AG20443 (cell line): ENCODE results near the gene FLG2.

Source experiments
- DNase-seq: peaks from one replicate; pipeline ENCODE4 v3.0.0; 2012; ENCODE audit warnings: low spot score, mixed read lengths

FLG2 gene

GRCh38 chr1:152359906-152360305 is at the start of gene FLG2:
TSS of gene FLG2 (minus strand) at chr1:152360006. CDS start at chr1:152358884, 1,122 bp downstream.
- no peak for DNase-seq

GRCh38 chr1:152408664-152409063 is 48.9 kb upstream of the FLG2 start:
- no peak for DNase-seq

DNA sequence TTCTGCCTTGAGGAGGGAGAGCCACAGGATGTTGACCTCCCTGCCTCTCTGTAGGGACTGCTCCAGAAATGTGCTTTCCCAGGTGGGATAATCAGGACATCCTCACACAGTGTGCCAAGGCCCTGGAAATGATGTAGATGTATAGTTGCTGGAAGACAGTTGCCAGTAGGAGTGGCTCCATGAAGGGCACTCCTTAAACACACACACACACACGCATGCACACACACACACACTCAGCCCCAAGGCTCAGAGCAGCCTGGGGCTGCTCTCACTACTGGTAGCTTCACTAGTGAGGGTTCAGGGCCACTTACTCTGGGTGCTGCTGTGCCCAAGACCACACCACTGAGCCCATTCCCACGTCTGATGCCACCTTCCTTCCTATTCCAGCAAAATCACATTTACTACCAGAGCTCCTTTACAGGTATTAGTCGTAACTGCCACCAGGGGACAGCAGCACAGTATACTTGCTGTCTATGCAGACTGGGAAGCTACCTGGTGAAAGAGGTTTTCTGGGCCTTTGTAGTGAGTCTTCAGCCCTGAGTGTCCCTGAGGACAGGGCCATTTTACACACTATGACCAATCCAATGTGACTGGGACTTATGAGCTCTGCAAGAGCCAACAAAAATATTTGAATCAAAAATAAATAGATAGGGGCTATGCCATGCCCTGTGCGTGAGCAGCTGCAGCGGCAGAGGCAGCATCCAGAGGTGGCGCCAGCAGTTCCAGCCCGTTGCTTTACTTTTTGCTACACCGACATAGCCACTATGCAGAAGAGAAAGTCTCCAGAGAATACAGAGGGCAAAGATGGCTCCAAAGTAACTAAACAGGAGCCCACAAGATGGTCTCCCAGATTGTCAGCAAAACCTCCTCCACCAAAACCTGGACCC is 39.2 kb upstream of the FLG2 start:
- DNase-seq = peak; percentile 29

DNA sequence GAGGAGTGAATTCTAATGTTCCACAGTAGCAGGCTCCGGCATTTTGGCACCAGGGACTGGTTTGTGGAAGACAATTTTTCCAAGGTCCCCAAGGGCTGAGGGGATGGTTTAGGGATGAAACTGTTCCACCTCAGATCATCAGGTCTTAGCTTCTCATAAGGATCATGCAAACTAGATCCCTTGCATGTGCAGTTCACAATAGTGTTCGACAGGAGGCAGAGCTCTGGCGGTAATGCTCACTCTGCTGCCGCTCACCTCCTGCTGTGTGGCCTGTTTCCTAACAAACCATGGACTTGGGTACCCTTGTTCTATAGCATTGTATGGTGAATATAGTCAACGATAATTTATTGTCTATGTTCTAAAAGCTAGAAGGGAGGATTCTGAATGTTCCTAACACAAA is 37.7 kb upstream of the FLG2 start:
- DNase-seq = no peak

GRCh38 chr1:152394151-152394550 is 34.3 kb upstream of the FLG2 start:
- DNase-seq = no peak

DNA sequence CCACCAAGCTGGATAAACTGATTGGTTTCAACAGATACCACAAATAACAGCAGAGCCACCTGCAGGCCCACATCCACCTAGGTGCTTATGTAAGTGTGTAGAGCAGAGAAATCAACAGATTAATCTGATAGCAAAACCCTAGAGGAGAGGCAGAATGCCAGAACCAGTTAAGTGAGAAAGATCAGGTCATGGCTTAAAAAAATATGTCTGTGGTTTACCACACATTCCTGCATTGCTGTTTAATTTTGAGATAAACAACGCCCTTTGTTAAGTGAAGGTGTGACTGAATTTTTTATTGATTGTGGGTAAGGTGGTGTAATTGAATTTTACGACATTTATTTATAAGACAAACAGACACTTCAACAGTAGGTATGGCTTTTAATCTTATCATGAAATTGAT is 33.1 kb upstream of the FLG2 start:
- DNase-seq = no peak

DNA sequence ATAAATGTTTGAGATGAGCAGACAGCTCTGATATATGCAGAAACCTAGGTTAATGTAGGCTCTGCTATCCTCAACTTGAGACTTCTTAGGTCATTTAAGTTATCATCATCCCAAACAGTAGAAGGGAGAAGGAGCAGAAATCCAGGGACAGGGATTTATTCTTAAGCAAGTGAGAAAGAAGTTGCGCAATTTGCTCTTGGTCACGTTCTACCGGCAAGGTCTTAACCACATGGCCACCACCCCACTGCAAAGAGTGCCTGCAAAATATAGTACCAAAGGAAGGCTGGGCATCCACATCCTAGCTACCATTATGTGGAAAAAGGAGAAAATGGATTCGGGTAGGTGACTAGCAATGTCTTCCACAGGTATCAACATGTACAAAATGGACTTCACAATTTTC is 29.1 kb upstream of the FLG2 start:
- DNase-seq = no peak

GRCh38 chr1:152386940-152387339 is 27.1 kb upstream of the FLG2 start:
- no peak for DNase-seq

DNA sequence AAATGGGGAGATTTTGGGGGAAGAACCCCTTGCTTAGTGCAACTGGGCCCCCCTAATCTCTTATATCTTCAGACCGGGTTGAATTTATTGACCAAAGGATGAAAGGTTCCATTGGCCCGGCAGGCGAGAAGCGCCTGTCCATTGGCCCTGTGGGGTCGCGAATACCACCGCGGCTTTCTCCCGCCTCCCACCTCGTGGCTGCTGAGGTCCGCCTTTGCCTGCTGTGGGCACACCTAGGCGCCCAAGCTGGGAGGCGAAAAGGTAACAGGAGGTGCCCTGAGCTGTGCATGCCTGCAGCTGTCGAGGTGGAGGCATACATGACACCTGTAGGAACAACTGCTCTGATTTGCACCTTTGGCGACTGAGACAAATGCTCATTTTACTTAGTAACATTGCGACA is 21.1 kb upstream of the FLG2 start:
- no peak for DNase-seq

- DNase-seq = no peak
Measured at GRCh38 chr1:152374451-152374850, 14.6 kb upstream of the FLG2 start.

- no peak for DNase-seq
Measured at GRCh38 chr1:152372672-152373071, 12.9 kb upstream of the FLG2 start.

DNA sequence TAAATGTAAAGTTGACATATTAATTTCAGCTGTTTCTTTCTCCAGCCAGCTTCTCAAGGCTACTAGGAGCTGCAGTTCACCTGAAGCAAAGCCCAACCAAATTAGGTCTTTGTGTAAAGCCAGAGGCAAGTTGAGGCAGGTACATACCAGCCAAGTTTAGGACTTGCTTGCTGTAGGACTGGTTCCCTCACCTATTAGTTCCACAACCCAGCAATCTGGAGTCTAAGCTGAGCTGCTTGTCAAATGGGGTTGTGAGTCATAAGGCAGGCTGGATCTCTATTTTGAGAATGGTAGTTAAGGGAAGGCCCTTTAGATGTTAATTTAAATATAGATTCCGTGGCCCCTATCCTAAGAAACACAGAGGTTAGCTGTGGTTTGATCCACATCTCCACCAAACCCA is 7.6 kb upstream of the FLG2 start:
- no peak for DNase-seq

GRCh38 chr1:152356736-152357135 is 3.1 kb downstream of the FLG2 start:
- DNase-seq = no peak

- no peak for DNase-seq
Measured at GRCh38 chr1:152349611-152350010, 10.2 kb downstream of the FLG2 start.

DNA sequence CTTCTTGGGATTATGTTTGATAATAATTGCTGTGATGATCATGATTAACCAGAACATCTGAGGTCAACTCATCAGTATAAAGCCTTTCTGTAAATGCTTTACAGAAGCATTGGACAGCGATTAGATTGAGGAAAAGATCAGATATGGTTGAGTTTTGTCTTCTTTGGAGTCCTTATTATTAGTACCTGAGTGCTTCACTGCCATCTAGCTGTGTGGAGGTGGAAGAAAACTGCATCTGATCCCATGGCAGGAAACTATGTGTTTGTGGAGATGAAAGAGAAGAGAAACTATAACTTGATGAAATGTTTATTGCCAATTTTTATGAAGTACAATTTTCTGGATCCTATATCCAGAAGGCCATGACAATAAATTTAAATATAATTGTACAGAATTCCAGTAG is 11.4 kb downstream of the FLG2 start:
- DNase-seq = no peak

DNA sequence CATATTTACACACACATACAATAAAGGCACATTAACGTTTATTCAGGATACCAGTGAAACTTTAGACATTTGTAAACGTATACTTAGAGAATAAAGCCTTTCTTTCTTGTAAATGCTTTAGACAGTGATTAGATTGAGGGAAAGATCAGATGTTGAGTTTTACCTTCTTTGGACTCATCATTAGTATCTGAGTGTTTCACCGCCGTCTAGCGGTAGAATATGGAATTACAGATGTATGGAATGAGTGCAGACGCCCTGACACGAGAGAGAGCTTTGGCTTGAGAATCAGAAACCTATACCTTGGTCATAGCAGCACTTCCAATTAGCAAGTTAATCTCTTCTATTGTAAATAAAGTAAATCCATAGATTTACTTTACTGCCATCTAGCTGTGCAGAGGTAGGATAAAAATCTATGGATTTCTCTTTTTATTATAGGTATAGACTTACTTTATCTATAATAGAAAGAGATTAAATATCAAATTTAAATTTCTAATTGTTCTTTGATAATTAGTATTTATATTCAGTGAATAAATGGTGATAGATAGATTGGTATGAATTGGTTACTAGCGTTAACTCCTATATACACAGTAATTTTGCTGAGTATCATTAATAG is 12.6 kb downstream of the FLG2 start:
- peak; percentile 45 for DNase-seq

GRCh38 chr1:152344438-152344837 is 15.4 kb downstream of the FLG2 start:
- DNase-seq = no peak

DNA sequence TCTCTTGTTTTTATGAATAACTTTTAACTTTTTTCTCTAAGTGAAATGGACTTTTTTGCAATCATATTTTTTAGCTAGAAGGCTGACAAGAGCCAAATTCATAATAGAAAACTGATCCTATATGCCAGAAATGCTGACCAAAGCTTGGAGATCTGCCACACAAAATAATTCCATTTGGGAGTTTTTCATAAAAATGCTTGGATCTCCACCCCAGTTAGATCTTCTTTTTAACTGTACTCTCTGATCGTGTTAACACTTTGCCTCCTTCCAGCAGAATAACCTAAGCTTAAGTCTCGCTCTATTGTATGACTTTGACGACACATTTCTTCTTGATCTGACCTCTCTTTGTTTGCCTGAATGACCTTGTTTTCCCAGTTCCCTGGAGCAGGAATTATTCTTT is 16.8 kb downstream of the FLG2 start:
- peak; percentile 12 for DNase-seq

GRCh38 chr1:152335399-152335798 is 24.4 kb downstream of the FLG2 start:
- DNase-seq = no peak

DNA sequence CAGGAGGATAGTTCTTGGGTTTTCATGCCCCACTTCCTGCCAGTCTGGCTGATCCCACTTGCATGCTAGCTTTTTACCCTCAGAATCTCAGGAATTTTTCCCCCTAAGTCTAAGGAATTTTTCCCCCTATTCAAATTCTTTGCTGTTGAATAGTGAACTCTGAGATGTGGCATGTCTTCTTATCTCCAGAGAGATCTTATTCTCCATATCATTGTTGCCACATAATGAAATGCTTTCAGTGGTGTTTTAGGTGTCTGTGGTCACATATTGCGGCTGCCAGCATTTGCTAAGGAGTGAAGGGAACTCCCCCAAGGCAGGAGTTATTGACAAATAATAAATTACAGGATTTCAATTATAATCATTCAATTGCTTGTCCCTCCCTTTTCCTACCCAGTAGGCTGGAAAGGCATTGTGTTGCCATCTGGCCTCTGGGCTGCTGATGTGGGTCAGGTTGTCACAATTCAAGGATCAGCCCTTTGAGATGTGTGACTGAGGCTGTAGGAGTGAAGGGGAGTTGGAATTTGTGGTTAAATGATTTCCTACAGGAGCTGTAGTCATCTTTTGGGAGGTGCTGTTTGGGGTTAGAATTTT is 30.9 kb downstream of the FLG2 start:
- DNase-seq = peak; percentile 60

- peak; percentile 9 for DNase-seq
Measured at GRCh38 chr1:152325111-152325510, 34.7 kb downstream of the FLG2 start, which contains the start of gene FLG. TSS of gene FLG (minus strand) at chr1:152325239. CDS start at chr1:152315456, 9,783 bp downstream.

- DNase-seq = no peak
Measured at GRCh38 chr1:152313970-152314369, 45.8 kb downstream of the FLG2 start.

DNA sequence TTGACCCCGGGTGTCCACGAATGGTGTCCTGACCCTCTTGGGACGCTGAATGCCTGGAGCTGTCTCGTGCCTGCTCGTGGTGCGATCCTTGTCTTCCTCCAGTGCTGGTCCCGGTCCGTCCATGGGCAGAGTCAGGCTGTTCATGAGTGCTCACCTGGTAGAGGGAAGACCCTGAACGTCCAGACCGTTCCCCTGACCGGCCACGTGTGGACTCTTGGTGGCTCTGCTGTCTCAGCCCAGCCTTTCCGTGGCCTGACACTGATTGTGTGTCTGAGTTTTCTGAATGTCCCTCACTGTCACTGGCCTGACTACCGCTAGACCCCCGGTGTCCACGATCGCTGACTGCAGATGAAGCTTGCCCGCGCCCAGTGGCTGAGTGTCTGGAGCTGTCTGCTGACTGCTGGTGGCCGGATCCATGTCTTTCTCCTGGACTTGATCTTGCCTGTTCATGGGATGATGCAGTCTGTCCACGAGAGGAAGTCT is 46.4 kb downstream of the FLG2 start:
- DNase-seq = no peak
